Bronchial smooth muscle cell (primary cell): ENCODE data around the gene PRAMEF11. TPM values are rescaled to one million over a fixed set of nuclear protein-coding genes. Genes with fewer than 3 reads are reported as not detected.

ENCODE experiments used
- total RNA-seq: library from RNA; depleted of rRNA; stranded (reverse); fragments of >200 nt; gene quantifications from 2 replicates; pipeline ENCODE4 v1.2.1, GENCODE V29; 2014

The PRAMEF11 gene
- not detected in 2 replicates for total RNA-seq

DNA sequence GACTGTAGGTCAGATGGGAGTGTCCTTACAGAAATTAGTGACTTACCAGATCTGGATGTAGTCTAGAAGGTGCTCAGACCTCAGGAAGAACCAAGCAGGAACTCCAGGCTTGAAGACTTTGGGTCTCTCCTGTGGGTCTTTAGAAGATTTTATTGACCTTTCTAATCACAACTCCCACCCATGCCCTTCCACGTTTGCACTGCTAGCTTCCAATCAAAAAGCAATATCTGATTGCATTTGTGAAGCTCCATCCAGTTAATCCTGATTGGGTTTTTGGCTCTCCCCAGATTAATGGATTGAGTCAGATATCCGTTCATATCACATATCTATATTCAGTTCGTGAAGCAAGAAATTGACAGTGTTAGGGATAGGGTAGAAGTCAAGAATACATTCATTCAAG is at the start of gene PRAMEF11:
TSS of gene PRAMEF11 (minus strand) at position 101 of the 400 bp plus-strand sequence. CDS start 2,621 bp downstream, outside the sequence.

DNA sequence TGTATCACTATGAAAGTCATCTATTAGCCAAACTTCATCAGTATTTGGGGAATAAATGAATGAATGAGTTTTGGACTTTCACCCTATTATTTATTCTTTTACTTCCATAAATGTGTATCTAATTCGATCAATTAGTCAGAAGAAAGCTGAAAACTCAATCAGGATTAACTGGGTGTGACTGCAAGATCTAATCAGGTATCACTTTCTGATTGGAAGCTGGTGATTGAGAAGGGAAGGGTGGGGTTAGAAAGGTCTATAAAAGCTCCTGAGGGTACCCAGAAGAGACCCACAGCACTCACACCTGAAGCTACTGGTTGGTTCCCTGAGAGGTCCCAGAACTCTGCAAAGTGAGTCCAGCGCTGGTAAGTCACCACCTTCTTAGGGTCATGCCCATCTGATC is 25.6 kb upstream of the PRAMEF11 start, which contains the start of gene PRAMEF2:
TSS of gene PRAMEF2 (plus strand) at position 301 of the 400 bp plus-strand sequence. CDS start 1,924 bp downstream, outside the sequence.

DNA sequence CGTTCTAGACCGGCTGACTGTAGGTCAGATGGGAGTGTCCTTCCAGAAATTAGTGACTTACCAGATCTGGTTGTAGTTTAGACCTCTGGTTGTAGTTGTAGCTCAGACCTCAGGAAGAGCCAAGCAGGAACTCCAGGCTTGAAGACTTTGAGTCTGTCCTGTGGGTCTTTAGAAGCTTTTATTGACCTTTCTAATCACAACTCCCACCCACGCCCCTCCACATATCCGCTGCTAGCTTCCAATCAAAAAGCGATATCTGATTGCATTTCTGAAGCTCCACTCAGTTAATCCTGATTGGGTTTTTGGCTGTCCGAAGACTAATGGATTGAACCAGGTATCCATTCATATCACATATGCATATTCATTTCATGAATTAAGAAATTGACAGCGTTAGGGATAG is 17.4 kb upstream of the PRAMEF11 start, which contains the start of gene HNRNPCL1:
TSS of gene HNRNPCL1 (minus strand) at position 101 of the 400 bp plus-strand sequence. CDS start 431 bp downstream, outside the sequence.

DNA sequence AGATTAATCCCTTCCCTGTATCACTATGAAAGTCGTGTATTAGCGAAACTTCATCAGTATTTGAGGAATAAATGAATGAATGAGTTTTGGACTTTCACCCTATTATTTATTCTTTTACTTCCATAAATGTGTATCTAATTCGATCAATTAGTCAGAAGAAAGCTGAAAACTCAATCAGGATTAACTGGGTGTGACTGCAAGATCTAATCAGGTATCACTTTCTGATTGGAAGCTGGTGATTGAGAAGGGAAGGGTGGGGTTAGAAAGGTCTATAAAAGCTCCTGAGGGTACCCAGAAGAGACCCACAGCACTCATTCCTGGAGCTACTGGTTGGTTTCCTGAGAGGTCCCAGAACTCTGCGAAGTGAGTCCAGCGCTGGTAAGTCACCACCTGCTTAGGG is 40.1 kb downstream of the PRAMEF11 start, which contains the start of gene PRAMEF1:
TSS of gene PRAMEF1 (plus strand) at position 301 of the 400 bp plus-strand sequence. CDS start 1,831 bp downstream, outside the sequence.

Other genes starting within 250 kb of the PRAMEF11 start
- gene DHRS3, start 213.2 kb downstream of the PRAMEF11 start, total RNA-seq = 152 and 485 TPM in 2 replicates
- gene AADACL4, start 187.3 kb downstream of the PRAMEF11 start, total RNA-seq = 0.09 TPM in 1 of 2 replicates, not detected in the other
- gene AADACL3, start 115.3 kb downstream of the PRAMEF11 start, total RNA-seq = not detected in 2 replicates
- not detected in 2 replicates for gene CFAP107, start 85.2 kb downstream of the PRAMEF11 start, total RNA-seq
- not detected in 2 replicates for gene PRAMEF12, start 57.7 kb downstream of the PRAMEF11 start, total RNA-seq
- under 0.01 TPM in 1 of 2 replicates, not detected in the other for gene PRAMEF1, start 40.0 kb downstream of the PRAMEF11 start, total RNA-seq
- not detected in 2 replicates for gene HNRNPCL1, start 17.3 kb upstream of the PRAMEF11 start, total RNA-seq
- gene PRAMEF2, start 25.7 kb upstream of the PRAMEF11 start, total RNA-seq = not detected in 2 replicates
- not detected in 2 replicates for gene PRAMEF4, start 54.8 kb upstream of the PRAMEF11 start, total RNA-seq
- gene PRAMEF10, start 66.9 kb upstream of the PRAMEF11 start, total RNA-seq = under 0.01 TPM in 1 of 2 replicates, not detected in the other
- not detected in 2 replicates for gene PRAMEF7, start 85.2 kb upstream of the PRAMEF11 start, total RNA-seq
- not detected in 2 replicates for gene PRAMEF6, start 116.2 kb upstream of the PRAMEF11 start, total RNA-seq
- gene PRAMEF27, start 225.2 kb upstream of the PRAMEF11 start, total RNA-seq = not detected in 2 replicates
- not detected in 2 replicates for gene HNRNPCL3, start 229.4 kb upstream of the PRAMEF11 start, total RNA-seq
- gene PRAMEF25, start 239.4 kb upstream of the PRAMEF11 start, total RNA-seq = not detected in 2 replicates